Sciatic nerve (tissue), 2 donors: ENCODE measurements around the gene HEYL. TPM values are rescaled to one million over a fixed set of nuclear protein-coding genes. Genes with fewer than 3 reads are reported as not detected.

Experiments used
- ATAC-seq: fragments of 200-7000 bp; cut with Tn5 transposase; one replicate; pipeline ENCODE4 v1.9.1; 2020; ENCODE audit warnings: mild to moderate bottlenecking, moderate library complexity
- DNase-seq: peaks from one replicate; pipeline ENCODE4 v3.0.0-alpha.2; 2020; ENCODE audit warnings: low spot score
- intact Hi-C: fragments of 100-400 bp; cut with DNase I; formaldehyde crosslinking; loops from one replicate; pipeline ENCODE4 v1.14.2; 2022
- total RNA-seq: library from RNA; stranded (reverse); fragmentation: NEBNext Ultra II Directional; extraction: Animal tissue kit (Norgen Biotek cat#: 25700); gene quantifications from one replicate; pipeline ENCODE4 v1.2.1, GENCODE V29; 2021
- donor health status: DM: no; HTN: no; CAD: no.
- donor health status: DM: no; HTN: no; CAD: no.

The HEYL gene
- total RNA-seq, 1 donor from 2014 or later: 10.6 TPM

- no peak for DNase-seq
- intact Hi-C loops: no loop called here
- no peak for ATAC-seq
Measured at GRCh38 chr1:39668894-39669293, 29.5 kb upstream of the HEYL start.

GRCh38 chr1:39668111-39668510 is 28.7 kb upstream of the HEYL start:
- intact Hi-C loops: no loop called here
- ATAC-seq (no peak), DNase-seq (no peak)

GRCh38 chr1:39666772-39667171 is 27.3 kb upstream of the HEYL start:
- DNase-seq (no peak), ATAC-seq (no peak)
- intact Hi-C loops: no loop called here

- no peak for ATAC-seq
- intact Hi-C loops: no loop called here
- DNase-seq: no peak
Measured at GRCh38 chr1:39663559-39663958, 24.1 kb upstream of the HEYL start.

- intact Hi-C loops: no loop called here
Measured at GRCh38 chr1:39662861-39663260, 23.4 kb upstream of the HEYL start.

GRCh38 chr1:39659538-39659937 is 20.1 kb upstream of the HEYL start:
- intact Hi-C loops: no loop called here
- ATAC-seq: no peak
- DNase-seq: no peak

More at GRCh38 chr1:39662861-39663260, 23.4 kb upstream of the HEYL start:
- DNase-seq (no peak), ATAC-seq (no peak)

GRCh38 chr1:39659110-39659509 is 19.7 kb upstream of the HEYL start:
- DNase-seq (no peak), ATAC-seq (no peak)
- intact Hi-C loops: no loop called here

- intact Hi-C loops: no loop called here
- ATAC-seq: peak; percentile 29
- peak; percentile 77 for DNase-seq
Measured at GRCh38 chr1:39657923-39658485, 18.6 kb upstream of the HEYL start.

GRCh38 chr1:39657402-39657801 is 18.0 kb upstream of the HEYL start:
- ATAC-seq (no peak), DNase-seq (no peak)
- intact Hi-C loops: no loop called here

- DNase-seq (no peak), ATAC-seq (no peak)
- intact Hi-C loops: no loop called here
Measured at GRCh38 chr1:39656391-39656790, 16.9 kb upstream of the HEYL start.

- ATAC-seq: no peak
- intact Hi-C loops: no loop called here
- no peak for DNase-seq
Measured at GRCh38 chr1:39655578-39656268, 16.3 kb upstream of the HEYL start.

GRCh38 chr1:39654291-39654690 is 14.8 kb upstream of the HEYL start:
- intact Hi-C loops: loop anchor here (5.0 kb wide), 1 partner anchor 47 kb away; no protein-coding TSS in a partner anchor
- no peak for DNase-seq
- peak; percentile 70 for ATAC-seq

GRCh38 chr1:39653546-39654031 is 14.1 kb upstream of the HEYL start:
- peak; percentile 82 for ATAC-seq
- peak; percentile 91 for DNase-seq
- intact Hi-C loops: loop anchor here (5.0 kb wide), 1 partner anchor 46 kb away; no protein-coding TSS in a partner anchor

- no peak for DNase-seq
- peak; percentile 3 for ATAC-seq
- intact Hi-C loops: loop anchor here (5.0 kb wide), 1 partner anchor 45 kb away; no protein-coding TSS in a partner anchor
Measured at GRCh38 chr1:39652554-39652953, 13.1 kb upstream of the HEYL start.

GRCh38 chr1:39652105-39652504 is 12.7 kb upstream of the HEYL start:
- DNase-seq: no peak
- intact Hi-C loops: loop anchor here (5.0 kb wide), 1 partner anchor 45 kb away; no protein-coding TSS in a partner anchor
- peak; percentile 79 for ATAC-seq

GRCh38 chr1:39650431-39650830 is 11.0 kb upstream of the HEYL start:
- intact Hi-C loops: loop anchor here (5.0 kb wide), 1 partner anchor 43 kb away; no protein-coding TSS in a partner anchor
- ATAC-seq (no peak), DNase-seq (no peak)

GRCh38 chr1:39649636-39650185 is 10.3 kb upstream of the HEYL start:
- ATAC-seq (no peak), DNase-seq (no peak)
- intact Hi-C loops: loop anchor here (5.0 kb wide), 1 partner anchor 42 kb away; no protein-coding TSS in a partner anchor

GRCh38 chr1:39648496-39648895 is 9.1 kb upstream of the HEYL start:
- DNase-seq (no peak), ATAC-seq (no peak)
- intact Hi-C loops: no loop called here

- ATAC-seq: no peak
- no peak for DNase-seq
- intact Hi-C loops: loop anchor here (2.0 kb wide), 1 partner anchor 166 kb away; no protein-coding TSS in a partner anchor
Measured at GRCh38 chr1:39647247-39647646, 7.8 kb upstream of the HEYL start.
